Dermis microvascular lymphatic vessel endothelial cell (primary cell): ENCODE data around the gene GRM2. TPM values are rescaled to one million over a fixed set of nuclear protein-coding genes. Genes with fewer than 3 reads are reported as not detected.
A peak's percentile ranks its signal among the peaks of the same experiment; 100 is the strongest.

Experiments used
- DNase-seq, 2 donors: peaks; one replicate each; pipeline versions ENCODE4 v3.0.0 to v3.0.0-alpha.2; 2010; ENCODE audit warnings: low read depth in 2 of 2
- total RNA-seq: library from RNA; depleted of rRNA; stranded (reverse); fragments of >200 nt; gene quantifications from 2 replicates; pipeline ENCODE4 v1.2.1, GENCODE V29; 2014

The GRM2 gene
- total RNA-seq, result under 0.01 TPM in 2 replicates

- peak; percentile 41 to 88 for DNase-seq
Measured at GRCh38 chr3:51706788-51707731, at the start of gene GRM2. TSS of gene GRM2 (plus strand) at chr3:51707068. CDS start at chr3:51708984, 1,916 bp downstream.

- no peak for DNase-seq
Measured at GRCh38 chr3:51657234-51657633, 49.6 kb upstream of the GRM2 start.

- DNase-seq, result no peak
Measured at GRCh38 chr3:51659942-51660341, 46.9 kb upstream of the GRM2 start.

- DNase-seq, result no peak
Measured at GRCh38 chr3:51662456-51662855, 44.4 kb upstream of the GRM2 start.

GRCh38 chr3:51668756-51669155 lies 38.1 kb upstream of the GRM2 start:
- no peak for DNase-seq

GRCh38 chr3:51669241-51670052 lies 37.4 kb upstream of the GRM2 start:
- DNase-seq, result peak; percentile 40 to 80

- no peak for DNase-seq
Measured at GRCh38 chr3:51670053-51670822, 36.6 kb upstream of the GRM2 start.

GRCh38 chr3:51670823-51671733 lies 35.8 kb upstream of the GRM2 start, which contains the start of gene TEX264:
TSS of gene TEX264 (plus strand) at chr3:51671252. CDS start at chr3:51674305, 3,053 bp downstream.
- peak; percentile 68 to 73 for DNase-seq

GRCh38 chr3:51671734-51672475 lies 35.0 kb upstream of the GRM2 start:
- DNase-seq, result peak in 1 of 2 donors; percentile 71

- DNase-seq, result no peak
Measured at GRCh38 chr3:51673181-51673801, 33.6 kb upstream of the GRM2 start.

GRCh38 chr3:51673802-51674654 lies 32.8 kb upstream of the GRM2 start:
- no peak for DNase-seq

- DNase-seq, result no peak
Measured at GRCh38 chr3:51675201-51675611, 31.7 kb upstream of the GRM2 start.

GRCh38 chr3:51676102-51676640 lies 30.7 kb upstream of the GRM2 start:
- no peak for DNase-seq

GRCh38 chr3:51677358-51677757 lies 29.5 kb upstream of the GRM2 start:
- no peak for DNase-seq

- DNase-seq, result no peak
Measured at GRCh38 chr3:51678186-51678585, 28.7 kb upstream of the GRM2 start.

GRCh38 chr3:51678641-51679040 lies 28.2 kb upstream of the GRM2 start:
- DNase-seq, result no peak

GRCh38 chr3:51679318-51679717 lies 27.6 kb upstream of the GRM2 start:
- DNase-seq, result no peak

- no peak for DNase-seq
Measured at GRCh38 chr3:51679777-51680176, 27.1 kb upstream of the GRM2 start.
